Keratinocyte (primary cell): ENCODE measurements around the gene FREM1.

Experiments
- EZH2 ChIP-seq: IDR thresholded peaks from one replicate; pipeline ENCODE4 v1.6.1; 2012; ENCODE audit warnings: inconsistent platforms, mild to moderate bottlenecking, low read length, moderate library complexity
- TF ChIP-seq, protein P1 (sequence below), 3 experiments: IDR thresholded peaks in 1 of 3; conservative IDR thresholded peaks in 1 of 3; optimal IDR thresholded peaks in 1 of 3; 2 replicates in 2 of 3; 3 replicates in 1 of 3; pipeline versions ENCODE3 to v1.5.1; 2011; ENCODE audit warnings: low read length in 3 of 3, mild to moderate bottlenecking in 3 of 3, moderate library complexity in 2 of 3, control low read depth in 1 of 3, inconsistent platforms in 1 of 3; ENCODE audit not compliant: insufficient read depth in 2 of 3; ENCODE audit errors: extremely low read depth in 1 of 3

DNA sequence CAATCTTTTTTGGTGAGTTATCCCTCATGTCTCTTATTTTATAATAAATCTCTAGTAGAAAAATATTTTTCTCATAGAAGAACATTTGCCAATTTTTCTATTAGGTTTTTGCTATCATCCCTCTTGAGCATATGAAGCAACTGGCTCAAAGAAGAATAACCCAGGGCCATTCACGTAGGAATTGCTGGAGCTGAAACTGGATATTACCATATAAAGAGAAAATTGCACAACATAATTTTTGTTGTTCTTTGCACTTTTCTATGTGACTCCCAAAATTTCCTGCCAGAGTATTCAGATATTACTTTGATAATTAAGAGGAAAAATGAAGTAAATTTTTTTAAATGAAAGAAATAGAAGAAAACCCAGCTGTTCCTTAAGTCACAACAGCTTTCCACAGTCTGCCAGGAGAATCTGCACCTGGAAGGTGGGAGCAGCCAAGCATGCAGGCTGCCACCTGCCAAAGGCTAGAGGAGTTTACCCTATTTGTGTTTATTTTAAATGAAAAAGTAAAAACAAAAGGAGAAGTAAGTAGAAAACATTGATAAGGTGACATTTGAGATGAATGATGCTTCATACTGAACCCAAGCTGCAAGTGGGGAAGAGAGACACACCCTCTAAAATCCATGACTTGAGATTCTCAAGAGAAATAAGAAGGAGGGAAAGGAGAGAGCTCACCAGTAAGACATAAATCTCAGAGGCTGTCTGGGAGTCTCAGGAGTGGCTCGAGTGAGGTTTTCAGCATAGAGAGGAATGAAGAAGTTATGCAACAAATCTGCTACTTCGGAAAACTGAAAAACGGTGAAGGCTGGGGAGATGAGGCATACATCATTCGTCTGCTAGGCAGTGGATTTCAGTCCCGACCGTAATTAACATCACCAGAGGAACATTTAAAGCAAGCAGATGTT, 31.5 kb upstream of the FREM1 start:
- TF ChIP-seq, protein P1, sequence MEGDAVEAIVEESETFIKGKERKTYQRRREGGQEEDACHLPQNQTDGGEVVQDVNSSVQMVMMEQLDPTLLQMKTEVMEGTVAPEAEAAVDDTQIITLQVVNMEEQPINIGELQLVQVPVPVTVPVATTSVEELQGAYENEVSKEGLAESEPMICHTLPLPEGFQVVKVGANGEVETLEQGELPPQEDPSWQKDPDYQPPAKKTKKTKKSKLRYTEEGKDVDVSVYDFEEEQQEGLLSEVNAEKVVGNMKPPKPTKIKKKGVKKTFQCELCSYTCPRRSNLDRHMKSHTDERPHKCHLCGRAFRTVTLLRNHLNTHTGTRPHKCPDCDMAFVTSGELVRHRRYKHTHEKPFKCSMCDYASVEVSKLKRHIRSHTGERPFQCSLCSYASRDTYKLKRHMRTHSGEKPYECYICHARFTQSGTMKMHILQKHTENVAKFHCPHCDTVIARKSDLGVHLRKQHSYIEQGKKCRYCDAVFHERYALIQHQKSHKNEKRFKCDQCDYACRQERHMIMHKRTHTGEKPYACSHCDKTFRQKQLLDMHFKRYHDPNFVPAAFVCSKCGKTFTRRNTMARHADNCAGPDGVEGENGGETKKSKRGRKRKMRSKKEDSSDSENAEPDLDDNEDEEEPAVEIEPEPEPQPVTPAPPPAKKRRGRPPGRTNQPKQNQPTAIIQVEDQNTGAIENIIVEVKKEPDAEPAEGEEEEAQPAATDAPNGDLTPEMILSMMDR (optimal IDR thresholded peaks at IDR 0.05 in 1 of 3, IDR thresholded peaks at IDR 0.05 in 1 of 3, conservative IDR thresholded peaks at IDR 0.05 in 1 of 3; ENCODE audit: extremely low read depth in 1 of 3, insufficient read depth in 2 of 3, low read length in 3 of 3) = no peak
- no peak for TF ChIP-seq EZH2
